ENCODE data around the gene RBM38.

DNA sequence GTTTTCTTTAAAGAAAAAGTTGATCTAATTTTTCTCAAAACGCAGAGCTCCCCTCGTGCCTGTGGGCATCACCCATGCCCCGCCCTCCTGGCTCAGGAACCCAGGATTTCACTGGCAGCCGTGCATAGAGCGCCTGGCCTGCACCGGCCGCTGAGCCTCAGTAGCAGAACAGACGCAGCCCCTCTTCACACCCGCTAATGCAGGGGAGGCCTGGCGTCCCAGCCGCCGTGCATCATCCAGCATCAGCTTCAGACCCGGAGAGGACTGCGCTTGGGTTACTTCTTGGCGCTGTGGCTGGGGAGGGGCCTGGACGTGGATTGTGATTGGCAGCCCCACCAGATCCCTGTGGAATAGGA is 18.1 kb downstream of the RBM38 start:
- TF ChIP-seq, protein P1, sequence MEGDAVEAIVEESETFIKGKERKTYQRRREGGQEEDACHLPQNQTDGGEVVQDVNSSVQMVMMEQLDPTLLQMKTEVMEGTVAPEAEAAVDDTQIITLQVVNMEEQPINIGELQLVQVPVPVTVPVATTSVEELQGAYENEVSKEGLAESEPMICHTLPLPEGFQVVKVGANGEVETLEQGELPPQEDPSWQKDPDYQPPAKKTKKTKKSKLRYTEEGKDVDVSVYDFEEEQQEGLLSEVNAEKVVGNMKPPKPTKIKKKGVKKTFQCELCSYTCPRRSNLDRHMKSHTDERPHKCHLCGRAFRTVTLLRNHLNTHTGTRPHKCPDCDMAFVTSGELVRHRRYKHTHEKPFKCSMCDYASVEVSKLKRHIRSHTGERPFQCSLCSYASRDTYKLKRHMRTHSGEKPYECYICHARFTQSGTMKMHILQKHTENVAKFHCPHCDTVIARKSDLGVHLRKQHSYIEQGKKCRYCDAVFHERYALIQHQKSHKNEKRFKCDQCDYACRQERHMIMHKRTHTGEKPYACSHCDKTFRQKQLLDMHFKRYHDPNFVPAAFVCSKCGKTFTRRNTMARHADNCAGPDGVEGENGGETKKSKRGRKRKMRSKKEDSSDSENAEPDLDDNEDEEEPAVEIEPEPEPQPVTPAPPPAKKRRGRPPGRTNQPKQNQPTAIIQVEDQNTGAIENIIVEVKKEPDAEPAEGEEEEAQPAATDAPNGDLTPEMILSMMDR (conservative IDR thresholded peaks at IDR 0.05; ENCODE audit: low read depth, low read length), result no peak
- no peak for TF ChIP-seq EZH2 (IDR thresholded peaks at IDR 0.05; ENCODE audit: low read length, unreplicated experiment)

Measured in PC-3 (cell line).